OCI-LY3 (cell line): ENCODE results near the gene GRAMD1B.

Source experiments
- H2AFZ ChIP-seq: fragments of 200-600, 300-600 bp; shearing (Covaris generic); 2 replicates; pipeline ENCODE4 v1.6.0; 2014; ENCODE audit warnings: antibody characterized with exemption, low read depth, low read length
- H3K27ac ChIP-seq: fragments of 200-600, 300-600 bp; sonication (generic); 2 replicates; pipeline ENCODE4 v1.5.1; 2014; ENCODE audit warnings: mild to moderate bottlenecking, low read length, moderate library complexity, mixed read lengths
- H3K27me3 ChIP-seq: fragments of 200-600, 300-600 bp; sonication (generic); 2 replicates; pipeline ENCODE4 v1.6.1; 2014; ENCODE audit warnings: low read depth, low read length, mixed read lengths
- H3K36me3 ChIP-seq: fragments of 200-600, 300-600 bp; sonication (generic); replicated peaks from 2 replicates; pipeline ENCODE3; 2014; ENCODE audit warnings: low read depth, low read length, mixed read lengths
- H3K4me1 ChIP-seq: fragments of 300-600, 200-600 bp; sonication (generic); 2 replicates; pipeline ENCODE4 v1.6.1; 2014; ENCODE audit warnings: low read length, mixed read lengths
- H3K4me2 ChIP-seq: fragments of 200-600, 300-600 bp; sonication (generic); 2 replicates; pipeline ENCODE4 v1.6.1; 2014; ENCODE audit warnings: low read length, mixed read lengths
- H3K4me3 ChIP-seq: fragments of 300-600, 200-600 bp; sonication (generic); 2 replicates; pipeline ENCODE4 v1.5.1; 2014; ENCODE audit warnings: antibody characterized with exemption, mild to moderate bottlenecking, low read length, moderate library complexity
- H3K79me2 ChIP-seq: fragments of 300-600, 200-600 bp; shearing (Covaris generic); 2 replicates; pipeline ENCODE4 v1.6.1; 2014; ENCODE audit warnings: mild to moderate bottlenecking, low read length, mixed read lengths
- H3K9ac ChIP-seq: fragments of 300-600, 200-600 bp; shearing (Covaris generic); 2 replicates; pipeline ENCODE4 v1.6.0; 2014; ENCODE audit warnings: mild to moderate bottlenecking, low read length, moderate library complexity
- H3K9me3 ChIP-seq: fragments of 200-600, 300-600 bp; shearing (Covaris generic); 2 replicates; pipeline ENCODE4 v1.6.1; 2014; ENCODE audit warnings: low read length, mixed read lengths; ENCODE audit not compliant: insufficient read depth
- H4K20me1 ChIP-seq: fragments of 200-600, 300-600 bp; sonication (generic); 2 replicates; pipeline ENCODE4 v1.6.1; 2016; ENCODE audit warnings: low read length, mixed read lengths; ENCODE audit not compliant: insufficient read depth
- EZH2phosphoT487 ChIP-seq: fragments of 200-600 bp; shearing (Covaris generic); IDR thresholded peaks from 2 replicates; pipeline ENCODE4 v1.6.1; 2018; ENCODE audit warnings: antibody characterized with exemption, mixed run types, low read depth
- TF ChIP-seq, protein P1 (sequence below): fragments of 200-600, 300-600 bp; sonication (generic); IDR thresholded peaks from 2 replicates; pipeline ENCODE4 v1.5.1; 2014; ENCODE audit warnings: antibody characterized with exemption, low read length, low read depth

Gene GRAMD1B

DNA sequence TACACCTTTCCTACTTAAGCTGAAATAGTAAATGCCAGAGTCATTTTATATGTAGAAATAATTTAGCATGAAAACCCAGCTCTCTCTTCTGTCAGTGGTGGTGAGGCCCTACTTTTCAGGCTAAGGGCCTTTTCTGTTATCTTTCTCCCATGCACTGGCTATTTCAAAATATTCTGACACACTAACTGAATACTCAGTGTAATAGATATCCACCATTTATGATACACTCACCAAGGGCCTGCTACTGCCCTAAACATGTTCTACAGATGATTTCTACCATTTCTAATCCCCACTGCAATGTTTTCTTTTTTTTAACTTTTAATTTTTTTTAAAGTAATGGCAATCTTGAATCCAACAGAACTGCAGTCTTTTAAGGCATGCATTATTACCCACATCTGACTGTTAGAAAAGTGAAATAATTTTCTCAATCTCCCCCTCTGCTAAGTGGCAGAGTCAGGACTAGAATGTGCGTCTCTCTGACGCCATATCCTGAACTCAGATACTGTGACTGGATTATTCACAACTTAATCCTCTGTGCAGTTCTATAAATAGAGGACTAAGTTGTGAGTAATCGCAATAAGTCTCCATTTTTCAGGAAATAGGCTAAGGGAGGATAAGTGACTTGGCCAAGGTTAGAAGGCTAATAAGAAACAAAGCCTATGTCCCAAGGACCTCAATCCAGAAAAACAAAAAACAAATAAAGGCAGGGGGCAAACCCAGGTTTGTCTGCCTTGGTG, 44.0 kb downstream of the GRAMD1B start:
- Histone ChIP-seq H3K9ac (no peak overlapping the region), H2AFZ (no peak overlapping the region), H3K4me3 (no peak overlapping the region), H4K20me1 (no peaks in the 10 kb centered on the region), H3K4me1 (peaks cover 19% of the 10 kb centered on the region), H3K4me2 (no peak overlapping the region), H3K9me3 (no peaks in the 10 kb centered on the region), H3K27ac (no peak overlapping the region), H3K27me3 (peaks cover 23% of the 10 kb centered on the region), H3K36me3 (no peaks in the 10 kb centered on the region), H3K79me2 (no peaks in the 10 kb centered on the region)
- TF ChIP-seq EZH2phosphoT487: no peak
- TF ChIP-seq, protein P1, sequence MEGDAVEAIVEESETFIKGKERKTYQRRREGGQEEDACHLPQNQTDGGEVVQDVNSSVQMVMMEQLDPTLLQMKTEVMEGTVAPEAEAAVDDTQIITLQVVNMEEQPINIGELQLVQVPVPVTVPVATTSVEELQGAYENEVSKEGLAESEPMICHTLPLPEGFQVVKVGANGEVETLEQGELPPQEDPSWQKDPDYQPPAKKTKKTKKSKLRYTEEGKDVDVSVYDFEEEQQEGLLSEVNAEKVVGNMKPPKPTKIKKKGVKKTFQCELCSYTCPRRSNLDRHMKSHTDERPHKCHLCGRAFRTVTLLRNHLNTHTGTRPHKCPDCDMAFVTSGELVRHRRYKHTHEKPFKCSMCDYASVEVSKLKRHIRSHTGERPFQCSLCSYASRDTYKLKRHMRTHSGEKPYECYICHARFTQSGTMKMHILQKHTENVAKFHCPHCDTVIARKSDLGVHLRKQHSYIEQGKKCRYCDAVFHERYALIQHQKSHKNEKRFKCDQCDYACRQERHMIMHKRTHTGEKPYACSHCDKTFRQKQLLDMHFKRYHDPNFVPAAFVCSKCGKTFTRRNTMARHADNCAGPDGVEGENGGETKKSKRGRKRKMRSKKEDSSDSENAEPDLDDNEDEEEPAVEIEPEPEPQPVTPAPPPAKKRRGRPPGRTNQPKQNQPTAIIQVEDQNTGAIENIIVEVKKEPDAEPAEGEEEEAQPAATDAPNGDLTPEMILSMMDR: no peak

DNA sequence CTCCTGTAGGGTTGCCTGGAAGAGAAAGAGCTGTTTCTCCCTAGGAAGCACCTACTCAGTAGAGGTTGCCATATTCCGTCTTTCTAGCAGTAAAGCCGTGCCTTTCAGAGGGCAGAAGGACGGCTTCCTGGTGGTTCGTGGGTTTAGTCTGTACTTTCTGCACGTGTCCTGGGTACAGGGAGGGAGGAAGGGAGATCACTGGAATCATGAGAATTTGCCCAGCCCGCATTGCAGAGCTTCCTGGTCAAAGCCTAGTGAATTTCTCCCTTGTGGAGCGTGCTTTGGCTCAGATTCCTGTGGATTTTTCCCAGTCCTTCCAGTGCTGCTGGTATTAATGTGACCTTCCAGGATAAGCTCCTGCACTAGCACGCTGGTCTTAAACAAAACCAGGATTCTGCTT, 44.9 kb downstream of the GRAMD1B start:
- TF ChIP-seq EZH2phosphoT487: no peak
- TF ChIP-seq, protein P1: no peak
- no peak overlapping the region for H3K27ac ChIP-seq
- H4K20me1 ChIP-seq: no peaks in the 10 kb centered on the region
- no peaks in the 10 kb centered on the region for H3K79me2 ChIP-seq
- H3K4me2 ChIP-seq: no peak overlapping the region
- no peak overlapping the region for H3K4me3 ChIP-seq
- H3K4me1 ChIP-seq: peaks cover 28% of the 10 kb centered on the region
- H2AFZ ChIP-seq: no peak overlapping the region
- peaks cover 23% of the 10 kb centered on the region for H3K27me3 ChIP-seq
- no peaks in the 10 kb centered on the region for H3K36me3 ChIP-seq
- H3K9me3 ChIP-seq: no peaks in the 10 kb centered on the region
- H3K9ac ChIP-seq: no peak overlapping the region

DNA sequence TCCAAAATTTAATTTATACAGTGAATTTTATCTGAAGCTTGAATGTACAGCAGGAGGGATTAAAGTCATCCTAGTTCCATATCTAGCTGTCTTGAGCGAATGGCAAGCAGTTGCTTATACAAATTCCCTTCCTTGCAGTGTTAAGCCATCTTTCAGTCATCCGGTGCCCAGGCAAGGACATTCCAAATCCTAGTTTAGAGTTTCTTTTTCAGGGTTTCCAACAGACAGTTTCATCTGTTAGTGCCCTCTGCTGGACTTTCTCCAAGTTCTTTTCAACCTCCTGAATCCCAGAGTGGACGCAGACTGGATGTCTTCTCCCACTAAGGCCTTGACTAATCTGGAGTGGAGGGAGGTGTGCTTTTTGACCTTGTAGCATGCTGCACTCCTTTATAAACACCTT, 45.4 kb downstream of the GRAMD1B start:
- TF ChIP-seq, protein P1: peak; percentile 45
- no peak for TF ChIP-seq EZH2phosphoT487
- Histone ChIP-seq H3K4me1 (peaks cover 33% of the 10 kb centered on the region), H3K4me3 (no peak overlapping the region), H4K20me1 (no peaks in the 10 kb centered on the region), H3K36me3 (no peaks in the 10 kb centered on the region), H3K27me3 (peaks cover 23% of the 10 kb centered on the region), H3K9ac (no peak overlapping the region), H3K27ac (no peak overlapping the region), H2AFZ (no peak overlapping the region), H3K79me2 (no peaks in the 10 kb centered on the region), H3K4me2 (no peak overlapping the region), H3K9me3 (no peaks in the 10 kb centered on the region)

DNA sequence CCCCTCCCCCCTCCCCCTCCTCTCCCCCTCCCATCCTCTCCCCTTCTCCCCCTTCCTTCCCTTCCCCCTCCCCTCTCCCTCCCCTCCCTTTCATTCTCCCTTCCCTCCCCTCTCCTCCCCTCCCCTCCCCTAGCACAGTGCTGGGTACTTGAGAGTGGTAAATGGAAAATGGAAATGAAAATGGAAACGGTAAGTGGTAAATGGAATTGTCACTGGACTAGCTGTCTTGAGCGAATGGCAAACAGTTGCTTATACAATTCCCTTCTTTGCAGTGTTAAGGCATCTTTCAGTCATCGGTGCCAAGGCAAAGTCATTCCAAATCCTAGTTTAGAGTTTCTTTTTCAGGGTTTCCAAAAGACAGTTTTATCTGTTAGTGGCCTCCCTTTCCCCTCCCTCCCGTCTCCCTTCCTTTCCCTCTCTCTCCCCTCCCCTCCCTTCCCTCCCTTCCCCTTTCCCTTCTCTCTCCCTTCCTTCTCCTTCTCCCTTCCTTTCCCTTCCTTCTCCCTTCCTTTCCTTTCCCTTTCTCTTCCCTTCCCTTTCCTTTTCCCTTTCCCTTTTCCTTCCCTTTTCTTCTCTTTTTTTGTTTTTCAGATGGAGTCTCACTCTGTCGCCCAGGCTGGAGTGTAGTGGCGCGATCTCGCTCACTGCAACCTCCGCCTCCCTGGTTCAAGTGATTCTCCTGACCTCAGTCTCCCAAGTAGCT, 47.3 kb downstream of the GRAMD1B start:
- Histone ChIP-seq H4K20me1 (no peaks in the 10 kb centered on the region), H3K4me2 (no peak overlapping the region), H3K9me3 (no peaks in the 10 kb centered on the region), H3K79me2 (no peaks in the 10 kb centered on the region; the same call in 1 of the 2 replicates), H3K9ac (no peak overlapping the region), H3K4me1 (peaks cover 52% of the 10 kb centered on the region), H3K4me3 (no peak overlapping the region), H3K36me3 (no peaks in the 10 kb centered on the region), H2AFZ (no peak overlapping the region), H3K27ac (no peak overlapping the region), H3K27me3 (peaks cover 25% of the 10 kb centered on the region)
- TF ChIP-seq EZH2phosphoT487: no peak
- TF ChIP-seq, protein P1: no peak
